ENCODE data around the gene DYNLT1. TPM values are rescaled to one million over a fixed set of nuclear protein-coding genes. Genes with fewer than 3 reads are reported as not detected.

The DYNLT1 gene
- total and polyA plus RNA-seq, 2 of the 13 experiments (the other 11 are each of a cell fraction or from before 2014, with no cell fraction given), result 108 to 171 TPM

- TF ChIP-seq ZNF235 (CRISPR knock-in tag; IDR thresholded peaks at IDR 0.05; ENCODE audit: borderline replicate concordance) (no peak), NR2F2 (IDR thresholded peaks at IDR 0.05; ENCODE audit: borderline replicate concordance, low read depth) (peak; percentile 85), ETV6 (CRISPR knock-in tag; conservative IDR thresholded peaks at IDR 0.05) (no peak), CC2D1A (CRISPR knock-in tag; IDR thresholded peaks at IDR 0.05) (no peak), ZNF232 (CRISPR knock-in tag; IDR thresholded peaks at IDR 0.05; ENCODE audit: borderline replicate concordance) (peak; percentile 23; the same call in 1 of the 2 replicates), ZNF264 (CRISPR knock-in tag; IDR thresholded peaks at IDR 0.05) (0 out of 2 replicates have a peak, but pooled peaks have one; percentile 21), NCOA1 (CRISPR knock-in tag; IDR thresholded peaks at IDR 0.05) (no peak), REXO4 (CRISPR knock-in tag; IDR thresholded peaks at IDR 0.05; ENCODE audit: borderline replicate concordance) (no peak), NR3C1 (CRISPR knock-in tag; IDR thresholded peaks at IDR 0.05) (no peak), RELA (CRISPR knock-in tag; IDR thresholded peaks at IDR 0.05) (no peak), EED (CRISPR knock-in tag; IDR thresholded peaks at IDR 0.05) (no peak), ZNF816 (CRISPR knock-in tag; IDR thresholded peaks at IDR 0.05; ENCODE audit: borderline replicate concordance) (no peak), PPARG (CRISPR knock-in tag; conservative IDR thresholded peaks at IDR 0.05) (0 out of 2 replicates have a peak, but pooled peaks have one; percentile 56), GATAD1 (CRISPR knock-in tag; IDR thresholded peaks at IDR 0.05) (0 out of 2 replicates have a peak, but pooled peaks have one; percentile 23), FOXO4 (CRISPR knock-in tag; conservative IDR thresholded peaks at IDR 0.05) (no peak), ZNF557 (CRISPR knock-in tag; IDR thresholded peaks at IDR 0.05) (no peak), ZNF607 (CRISPR knock-in tag; IDR thresholded peaks at IDR 0.05; ENCODE audit: borderline replicate concordance) (no peak), HNRNPL (IDR thresholded peaks at IDR 0.05; ENCODE audit: low read depth, low read length) (peak; percentile 78; the same call in 1 of the 2 replicates), MATR3 (CRISPR knock-in tag; IDR thresholded peaks at IDR 0.05) (no peak)
- TF ChIP-seq, protein P1, sequence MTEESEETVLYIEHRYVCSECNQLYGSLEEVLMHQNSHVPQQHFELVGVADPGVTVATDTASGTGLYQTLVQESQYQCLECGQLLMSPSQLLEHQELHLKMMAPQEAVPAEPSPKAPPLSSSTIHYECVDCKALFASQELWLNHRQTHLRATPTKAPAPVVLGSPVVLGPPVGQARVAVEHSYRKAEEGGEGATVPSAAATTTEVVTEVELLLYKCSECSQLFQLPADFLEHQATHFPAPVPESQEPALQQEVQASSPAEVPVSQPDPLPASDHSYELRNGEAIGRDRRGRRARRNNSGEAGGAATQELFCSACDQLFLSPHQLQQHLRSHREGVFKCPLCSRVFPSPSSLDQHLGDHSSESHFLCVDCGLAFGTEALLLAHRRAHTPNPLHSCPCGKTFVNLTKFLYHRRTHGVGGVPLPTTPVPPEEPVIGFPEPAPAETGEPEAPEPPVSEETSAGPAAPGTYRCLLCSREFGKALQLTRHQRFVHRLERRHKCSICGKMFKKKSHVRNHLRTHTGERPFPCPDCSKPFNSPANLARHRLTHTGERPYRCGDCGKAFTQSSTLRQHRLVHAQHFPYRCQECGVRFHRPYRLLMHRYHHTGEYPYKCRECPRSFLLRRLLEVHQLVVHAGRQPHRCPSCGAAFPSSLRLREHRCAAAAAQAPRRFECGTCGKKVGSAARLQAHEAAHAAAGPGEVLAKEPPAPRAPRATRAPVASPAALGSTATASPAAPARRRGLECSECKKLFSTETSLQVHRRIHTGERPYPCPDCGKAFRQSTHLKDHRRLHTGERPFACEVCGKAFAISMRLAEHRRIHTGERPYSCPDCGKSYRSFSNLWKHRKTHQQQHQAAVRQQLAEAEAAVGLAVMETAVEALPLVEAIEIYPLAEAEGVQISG (CRISPR knock-in tag; IDR thresholded peaks at IDR 0.05), result 0 out of 2 replicates have a peak, but pooled peaks have one; percentile 42
- TF ChIP-seq, protein P2, sequence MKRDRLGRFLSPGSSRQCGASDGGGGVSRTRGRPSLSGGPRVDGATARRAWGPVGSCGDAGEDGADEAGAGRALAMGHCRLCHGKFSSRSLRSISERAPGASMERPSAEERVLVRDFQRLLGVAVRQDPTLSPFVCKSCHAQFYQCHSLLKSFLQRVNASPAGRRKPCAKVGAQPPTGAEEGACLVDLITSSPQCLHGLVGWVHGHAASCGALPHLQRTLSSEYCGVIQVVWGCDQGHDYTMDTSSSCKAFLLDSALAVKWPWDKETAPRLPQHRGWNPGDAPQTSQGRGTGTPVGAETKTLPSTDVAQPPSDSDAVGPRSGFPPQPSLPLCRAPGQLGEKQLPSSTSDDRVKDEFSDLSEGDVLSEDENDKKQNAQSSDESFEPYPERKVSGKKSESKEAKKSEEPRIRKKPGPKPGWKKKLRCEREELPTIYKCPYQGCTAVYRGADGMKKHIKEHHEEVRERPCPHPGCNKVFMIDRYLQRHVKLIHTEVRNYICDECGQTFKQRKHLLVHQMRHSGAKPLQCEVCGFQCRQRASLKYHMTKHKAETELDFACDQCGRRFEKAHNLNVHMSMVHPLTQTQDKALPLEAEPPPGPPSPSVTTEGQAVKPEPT (CRISPR knock-in tag; IDR thresholded peaks at IDR 0.05; ENCODE audit: low read depth), result no peak
- TF ChIP-seq, protein P3, sequence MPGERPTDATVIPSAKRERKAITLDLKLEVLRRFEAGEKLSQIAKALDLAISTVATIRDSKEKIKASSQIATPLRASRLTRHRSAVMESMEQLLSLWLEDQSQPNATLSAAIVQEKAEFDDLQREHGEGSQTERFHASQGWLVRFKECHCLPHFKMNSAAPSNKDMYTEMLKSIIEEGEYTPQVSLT (CRISPR knock-in tag; IDR thresholded peaks at IDR 0.05; ENCODE audit: borderline replicate concordance, low read depth), result no peak
- TF ChIP-seq, protein P4, sequence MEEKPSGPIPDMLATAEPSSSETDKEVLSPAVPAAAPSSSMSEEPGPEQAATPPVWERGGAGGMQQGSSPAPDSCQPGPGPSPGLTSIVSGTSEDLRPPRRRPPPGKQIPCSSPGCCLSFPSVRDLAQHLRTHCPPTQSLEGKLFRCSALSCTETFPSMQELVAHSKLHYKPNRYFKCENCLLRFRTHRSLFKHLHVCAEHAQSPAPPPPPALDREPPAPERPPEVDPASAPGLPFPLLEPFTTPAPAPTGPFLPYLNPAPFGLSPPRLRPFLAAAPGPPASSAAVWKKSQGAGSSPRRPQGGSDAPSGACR (CRISPR knock-in tag; IDR thresholded peaks at IDR 0.05), result 0 out of 2 replicates have a peak, but pooled peaks have one; percentile 13
These were observed 14.9 kb downstream of the DYNLT1 start (continued) for GRCh38 chr6:158629367-158630221.
